Stimulated activated CD8-positive, alpha-beta memory T cell treated with anti-CD3 and anti-CD28 coated beads, Interleukin-15, amount 100 ng/mL, for 4 hours (primary cell): ENCODE measurements around the gene CTSZ.

Experiments used
- DNase-seq, 2 donors: peaks; one replicate each; pipeline ENCODE4 v3.0.0-alpha.2; 2020; ENCODE audit warnings: low read depth in 2 of 2

The CTSZ gene

GRCh38 chr20:59031564-59032022 is 24.5 kb upstream of the CTSZ start:
- DNase-seq = no peak

GRCh38 chr20:59030911-59031563 is 24.0 kb upstream of the CTSZ start:
- no peak for DNase-seq

GRCh38 chr20:59028812-59029211 is 21.8 kb upstream of the CTSZ start:
- no peak for DNase-seq

- DNase-seq = no peak
These were observed 20.8 kb upstream of the CTSZ start for GRCh38 chr20:59027741-59028320.

- DNase-seq = no peak
These were observed 20.1 kb upstream of the CTSZ start for GRCh38 chr20:59026904-59027740.

- no peak for DNase-seq
These were observed 18.5 kb upstream of the CTSZ start for GRCh38 chr20:59025511-59025910.

GRCh38 chr20:59025086-59025485 is 18.0 kb upstream of the CTSZ start:
- no peak for DNase-seq

- no peak for DNase-seq
These were observed 17.1 kb upstream of the CTSZ start for GRCh38 chr20:59024111-59024530.

GRCh38 chr20:59023616-59024015 is 16.6 kb upstream of the CTSZ start:
- DNase-seq = no peak

GRCh38 chr20:59022754-59023153 is 15.7 kb upstream of the CTSZ start:
- DNase-seq = no peak

- DNase-seq = no peak
These were observed 14.0 kb upstream of the CTSZ start for GRCh38 chr20:59020938-59021551.

GRCh38 chr20:59019217-59019616 is 12.2 kb upstream of the CTSZ start, which contains the start of gene TUBB1:
Gene TUBB1, plus strand, starts transcription at chr20:59019429. Its CDS starts 94 bp downstream, at chr20:59019523.
- DNase-seq = no peak

GRCh38 chr20:59018817-59019216 is 11.8 kb upstream of the CTSZ start:
- DNase-seq = no peak

- DNase-seq = no peak
These were observed 10.6 kb upstream of the CTSZ start for GRCh38 chr20:59017493-59018231.

- DNase-seq = no peak
These were observed 9.9 kb upstream of the CTSZ start for GRCh38 chr20:59016795-59017492.

- DNase-seq = no peak
These were observed 9.0 kb upstream of the CTSZ start for GRCh38 chr20:59015812-59016711.

GRCh38 chr20:59015411-59015810 is 8.4 kb upstream of the CTSZ start:
- DNase-seq = no peak

- DNase-seq = no peak
These were observed 7.8 kb upstream of the CTSZ start for GRCh38 chr20:59014680-59015389.

- DNase-seq = no peak
These were observed 7.0 kb upstream of the CTSZ start for GRCh38 chr20:59013959-59014608.
